Spinal cord (tissue), 10 donors: ENCODE measurements around the gene KIAA0753. TPM values are rescaled to one million over a fixed set of nuclear protein-coding genes. Genes with fewer than 3 reads are reported as not detected.

Source experiments
- DNase-seq, 6 donors: peaks; one replicate each; pipeline versions ENCODE4 v3.0.0 to v3.0.0-alpha.2; 2013 to 2015; ENCODE audit warnings: low spot score in 6 of 6, low read depth in 4 of 6
- H3K27ac ChIP-seq: one replicate; pipeline ENCODE4 v1.5.1; 2013; ENCODE audit warnings: low read depth, low read length, control low read depth
- H3K27me3 ChIP-seq: one replicate; pipeline ENCODE4 v1.6.1; 2013; ENCODE audit warnings: low read length; ENCODE audit not compliant: control insufficient read depth, insufficient read depth
- H3K36me3 ChIP-seq: one replicate; pipeline ENCODE4 v1.6.1; 2013; ENCODE audit warnings: low read length; ENCODE audit not compliant: control insufficient read depth, insufficient read depth
- H3K4me1 ChIP-seq: one replicate; pipeline ENCODE4 v1.6.1; 2013; ENCODE audit warnings: low read length; ENCODE audit not compliant: control insufficient read depth, insufficient read depth
- H3K4me3 ChIP-seq: one replicate; pipeline ENCODE4 v1.5.1; 2013; ENCODE audit warnings: low read depth, low read length, control low read depth
- H3K9me3 ChIP-seq: one replicate; pipeline ENCODE4 v1.6.1; 2013; ENCODE audit warnings: low read length; ENCODE audit not compliant: control insufficient read depth, insufficient read depth
- WGBS: methylation state at CpG from one replicate; pipeline ENCODE4 v1.1.5; 2013; ENCODE audit warnings: missing lambda C conversion rate; ENCODE audit not compliant: insufficient coverage; 5-methylcytosine and 5-hydroxymethylcytosine counted together
- polyA plus RNA-seq, 2 donors: library from polyadenylated mRNA; unstranded; fragments of 120-200 nt; gene quantifications; one replicate each; pipeline ENCODE4 v1.2.1, GENCODE V29; 2013; ENCODE audit not compliant: insufficient read length in 2 of 2
- small RNA-seq: library from RNA; depleted of rRNA; stranded (forward); fragments of <200 nt; gene quantifications from one replicate; pipeline ENCODE3, GENCODE V24; 2014; ENCODE audit warnings: low replicate concordance
- total RNA-seq, 2 donors: library from RNA; depleted of rRNA in 1 of 2; stranded (reverse); fragments of 120-200 nt in 1 of 2; fragments of >200 nt in 1 of 2; gene quantifications; one replicate each; pipeline versions ENCODE4 v1.2.3 to v1.2.4, GENCODE V29; 2013 to 2014
- donor health status: healthy.

KIAA0753 gene
- total and polyA plus RNA-seq, 4 donors, result 19.0 to 28.0 (median 23.5) TPM

DNA sequence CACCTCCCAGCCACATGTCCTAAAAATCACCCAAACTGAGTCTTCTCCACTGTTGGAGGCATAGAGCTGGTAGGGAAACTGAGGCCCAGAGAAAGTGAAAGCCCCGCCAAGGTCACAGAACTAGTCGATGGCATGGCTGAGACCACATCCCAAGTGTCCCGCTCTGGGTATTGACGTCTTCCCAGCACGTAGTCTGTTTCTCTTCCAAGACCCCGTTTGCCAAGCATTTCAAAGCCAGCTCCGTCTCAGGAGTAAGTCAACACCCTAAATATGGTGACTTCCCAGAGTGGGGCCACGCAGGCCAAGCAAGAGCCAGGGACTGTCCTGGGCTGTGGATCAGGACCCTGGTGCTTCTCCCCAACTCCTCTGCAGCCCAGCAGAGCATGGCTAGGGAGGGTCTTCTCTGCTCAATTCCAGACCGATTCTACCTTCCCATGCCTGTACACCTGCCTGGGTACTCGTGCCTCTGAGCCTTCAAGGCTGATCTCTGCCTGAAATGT, 103.9 kb downstream of the KIAA0753 start:
- H3K27me3 ChIP-seq, result no peaks in the 10 kb centered on the region
- H3K27ac ChIP-seq, result no peak overlapping the region
- 91% methylated on average over 10 of the region's 10 CpGs for WGBS
- no peak overlapping the region for H3K4me3 ChIP-seq
- peaks cover 2% of the 10 kb centered on the region for H3K9me3 ChIP-seq
- no peak for DNase-seq
- peaks cover 27% of the 10 kb centered on the region for H3K36me3 ChIP-seq
- H3K4me1 ChIP-seq, result no peaks in the 10 kb centered on the region

DNA sequence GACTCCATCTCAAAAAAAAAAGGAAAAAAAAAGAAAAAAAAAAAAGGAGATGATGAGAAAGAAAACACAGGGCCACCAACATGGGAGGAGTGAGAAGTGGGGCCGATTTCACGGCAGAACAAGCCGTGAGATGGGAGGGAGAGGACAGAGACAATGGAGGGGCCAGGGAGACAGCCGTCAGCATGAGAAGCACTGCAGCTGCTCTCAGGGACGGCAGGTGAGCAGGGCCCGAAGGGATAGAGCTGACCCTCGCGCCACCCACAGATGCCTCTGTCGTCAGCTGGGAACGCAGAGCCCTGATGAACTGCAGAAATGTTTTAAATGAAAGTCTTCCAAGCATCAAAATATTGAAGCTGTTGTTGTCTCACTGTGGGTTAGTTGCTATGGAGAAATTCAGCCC, 104.5 kb downstream of the KIAA0753 start:
- Histone ChIP-seq H3K27me3 (no peaks in the 10 kb centered on the region), H3K4me1 (no peaks in the 10 kb centered on the region), H3K9me3 (peaks cover 2% of the 10 kb centered on the region), H3K36me3 (peaks cover 30% of the 10 kb centered on the region), H3K4me3 (no peak overlapping the region), H3K27ac (no peak overlapping the region)
- no peak for DNase-seq
- 88% methylated on average over 10 of the region's 10 CpGs for WGBS

DNA sequence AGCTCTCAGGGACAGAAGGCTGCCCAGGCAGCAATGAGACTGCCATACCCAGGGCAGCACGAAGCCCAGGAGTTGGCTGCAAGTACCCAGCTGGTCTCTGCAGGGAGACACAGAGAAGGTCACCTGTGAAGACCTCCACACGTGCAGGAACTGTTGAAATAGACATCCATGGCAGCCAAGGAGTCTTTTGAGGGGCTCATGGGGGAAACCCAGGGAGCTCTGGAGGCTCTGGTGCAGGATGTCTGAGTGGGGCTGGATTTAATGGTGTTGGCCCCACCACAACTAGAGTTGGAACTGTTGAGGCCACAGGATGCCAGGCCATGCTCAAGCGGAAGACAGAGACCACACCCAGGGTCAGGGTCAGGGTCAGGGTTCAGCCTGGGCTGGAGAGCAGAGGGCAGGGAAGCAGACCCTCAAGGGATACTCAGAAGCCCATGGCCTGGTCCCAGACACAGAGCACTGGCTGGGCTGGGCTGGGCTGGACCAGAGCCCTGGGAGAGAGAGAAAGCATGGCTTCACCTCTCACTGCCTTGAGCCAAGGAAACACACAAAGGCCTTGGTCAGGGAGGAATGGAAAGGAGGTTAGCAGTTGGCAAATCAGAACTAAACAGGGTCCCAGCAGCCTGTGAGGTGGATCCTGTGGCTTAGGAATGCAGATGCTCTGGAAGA, 105.5 kb downstream of the KIAA0753 start:
- no peak for DNase-seq
- Histone ChIP-seq H3K4me1 (no peaks in the 10 kb centered on the region), H3K4me3 (no peak overlapping the region), H3K27ac (no peak overlapping the region), H3K9me3 (peaks cover 2% of the 10 kb centered on the region), H3K36me3 (peaks cover 30% of the 10 kb centered on the region), H3K27me3 (no peaks in the 10 kb centered on the region)
- WGBS, result 74% methylated on average over 3 of the region's 3 CpGs

GRCh38 chr17:6532441-6532885, 108.0 kb downstream of the KIAA0753 start:
- no CpG with 5 or more reads among the region's 5 CpGs for WGBS
- H3K27ac ChIP-seq, result no peak overlapping the region
- peak in 1 of 6 donors; percentile 43 for DNase-seq

GRCh38 chr17:6531575-6531974, 108.9 kb downstream of the KIAA0753 start:
- Histone ChIP-seq H3K27me3 (no peaks in the 10 kb centered on the region), H3K4me3 (no peak overlapping the region), H3K36me3 (peaks cover 21% of the 10 kb centered on the region), H3K4me1 (no peaks in the 10 kb centered on the region), H3K9me3 (no peaks in the 10 kb centered on the region), H3K27ac (no peak overlapping the region)
- WGBS, result 90% methylated on average over 5 of the region's 7 CpGs
- DNase-seq, result no peak

More at GRCh38 chr17:6532441-6532885, 108.0 kb downstream of the KIAA0753 start:
- H3K4me1 ChIP-seq, result no peaks in the 10 kb centered on the region
- no peak overlapping the region for H3K4me3 ChIP-seq
- H3K36me3 ChIP-seq, result peaks cover 22% of the 10 kb centered on the region
- H3K9me3 ChIP-seq, result no peaks in the 10 kb centered on the region
- no peaks in the 10 kb centered on the region for H3K27me3 ChIP-seq

- no peak overlapping the region for H3K27ac ChIP-seq
- DNase-seq, result no peak
Observed at GRCh38 chr17:6530324-6530920, 110.1 kb downstream of the KIAA0753 start.

GRCh38 chr17:6528557-6528956, 112.0 kb downstream of the KIAA0753 start:
- H3K9me3 ChIP-seq, result no peaks in the 10 kb centered on the region
- DNase-seq, result peak in 1 of 6 donors; percentile 67
- no peaks in the 10 kb centered on the region for H3K4me1 ChIP-seq
- peaks cover 17% of the 10 kb centered on the region for H3K36me3 ChIP-seq
- no peak overlapping the region for H3K4me3 ChIP-seq
- H3K27ac ChIP-seq, result no peak overlapping the region
- 51% methylated on average over 3 of the region's 3 CpGs for WGBS
- H3K27me3 ChIP-seq, result no peaks in the 10 kb centered on the region

More at GRCh38 chr17:6530324-6530920, 110.1 kb downstream of the KIAA0753 start:
- no peaks in the 10 kb centered on the region for H3K27me3 ChIP-seq
- peaks cover 16% of the 10 kb centered on the region for H3K36me3 ChIP-seq
- no peaks in the 10 kb centered on the region for H3K9me3 ChIP-seq
- no peak overlapping the region for H3K4me3 ChIP-seq
- WGBS, result 29% methylated on average over 1 of the region's 5 CpGs
- no peaks in the 10 kb centered on the region for H3K4me1 ChIP-seq

Small RNA genes lying within 50 kb of the gene (small RNA-seq; reads per million reads assigned to genes)
- not detected for gene MIR4520-1
- 0.06 reads per million for gene RNA5SP435

Other genes with a start within 250 kb of the KIAA0753 start
- under 1 TPM in 1 of 2 donors, not detected in 1; 0.22 TPM for gene AIPL1, start 205.6 kb downstream of the KIAA0753 start, total RNA-seq
- gene AIPL1, start 205.6 kb downstream of the KIAA0753 start, polyA plus RNA-seq, result under 1 TPM; 0.14 to 0.16 TPM
- gene PIMREG, start 196.3 kb downstream of the KIAA0753 start, total RNA-seq, result 10 to 100 TPM; 12.1 to 13.2 TPM
- 10 to 100 TPM; 23.0 to 23.7 TPM for gene PIMREG, start 196.3 kb downstream of the KIAA0753 start, polyA plus RNA-seq
- gene PITPNM3, start 84.2 kb downstream of the KIAA0753 start, total RNA-seq, result 10 to 100 TPM in 1 of 2 donors, 1 to 10 TPM in 1; 7.3 to 12.4 TPM
- gene PITPNM3, start 84.2 kb downstream of the KIAA0753 start, polyA plus RNA-seq, result 10 to 100 TPM; 21.3 to 21.6 TPM
- gene TXNDC17, start 349 bp upstream of the KIAA0753 start, total RNA-seq, result 10 to 100 TPM; 23.6 to 66.7 TPM
- gene TXNDC17, start 349 bp upstream of the KIAA0753 start, polyA plus RNA-seq, result 10 to 100 TPM; 67.7 to 71.6 TPM
- gene MED31, start 10.9 kb upstream of the KIAA0753 start, total RNA-seq, result 10 to 100 TPM; 15.8 to 19.8 TPM
- 10 to 100 TPM; 26.4 to 27.6 TPM for gene MED31, start 10.9 kb upstream of the KIAA0753 start, polyA plus RNA-seq
- 1 to 10 TPM; 2.2 to 2.6 TPM for gene C17orf100, start 11.1 kb upstream of the KIAA0753 start, total RNA-seq
- gene C17orf100, start 11.1 kb upstream of the KIAA0753 start, polyA plus RNA-seq, result 10 to 100 TPM; 14.2 to 18.4 TPM
- gene SLC13A5, start 72.7 kb upstream of the KIAA0753 start, total RNA-seq, result 1 to 10 TPM in 1 of 2 donors, under 1 TPM in 1; 0.69 to 1.3 TPM
- gene SLC13A5, start 72.7 kb upstream of the KIAA0753 start, polyA plus RNA-seq, result 10 to 100 TPM; 11.4 to 14.6 TPM
- gene XAF1, start 115.3 kb upstream of the KIAA0753 start, total RNA-seq, result 10 to 100 TPM; 16.7 to 30.2 TPM
- gene XAF1, start 115.3 kb upstream of the KIAA0753 start, polyA plus RNA-seq, result 10 to 100 TPM in 1 of 2 donors, 1 to 10 TPM in 1; 9.8 to 17.3 TPM
- under 1 TPM in 1 of 2 donors, not detected in 1; 0.33 TPM for gene FBXO39, start 135.5 kb upstream of the KIAA0753 start, total RNA-seq
- gene FBXO39, start 135.5 kb upstream of the KIAA0753 start, polyA plus RNA-seq, result under 1 TPM in 1 of 2 donors, not detected in 1; 0.63 TPM
- 10 to 100 TPM in 1 of 2 donors, 1 to 10 TPM in 1; 2.9 to 18.6 TPM for gene TEKT1, start 191.0 kb upstream of the KIAA0753 start, total RNA-seq
- 10 to 100 TPM in 1 of 2 donors, 1 to 10 TPM in 1; 8.3 to 11.9 TPM for gene TEKT1, start 191.0 kb upstream of the KIAA0753 start, polyA plus RNA-seq